GM23338 (cell line): ENCODE results near the gene RBBP7. TPM values are rescaled to one million over a fixed set of nuclear protein-coding genes. Genes with fewer than 3 reads are reported as not detected.

Source experiments
- ATAC-seq: fragments of 200-7000 bp; cut with Tn5 transposase; 3 replicates; pipeline ENCODE4 v1.9.1; 2020
- DNase-seq: peaks from one replicate; pipeline ENCODE4 v3.0.0-alpha.2; 2015; ENCODE audit warnings: low spot score
- H2AFZ ChIP-seq: fragments of 200-600 bp; sonication (generic); 2 replicates; pipeline ENCODE4 v1.8.0; 2016; ENCODE audit warnings: antibody characterized with exemption, mild to moderate bottlenecking, moderate library complexity
- H3F3A ChIP-seq: fragments of 200-600 bp; sonication (generic); replicated peaks from 2 replicates; pipeline ENCODE4 v1.8.0; 2017; ENCODE audit warnings: antibody characterized with exemption, mixed run types, low read depth
- H3K27ac ChIP-seq: fragments of 200-600 bp; sonication (generic); 2 replicates; pipeline ENCODE4 v1.6.1; 2016; ENCODE audit warnings: low read depth
- H3K27me3 ChIP-seq: fragments of 200-600 bp; sonication (generic); 2 replicates; pipeline ENCODE4 v1.8.0; 2016; ENCODE audit warnings: mild to moderate bottlenecking, mixed run types, moderate library complexity; ENCODE audit not compliant: insufficient read depth
- H3K36me3 ChIP-seq: fragments of 200-600 bp; sonication (generic); 2 replicates; pipeline ENCODE4 v1.8.0; 2016; ENCODE audit warnings: mild to moderate bottlenecking; ENCODE audit not compliant: insufficient read depth
- H3K4me1 ChIP-seq: fragments of 200-600 bp; sonication (generic); 2 replicates; pipeline ENCODE4 v1.8.0; 2016; ENCODE audit warnings: mild to moderate bottlenecking, moderate library complexity; ENCODE audit not compliant: insufficient read depth
- H3K4me2 ChIP-seq: fragments of 200-600 bp; sonication (generic); 2 replicates; pipeline ENCODE4 v1.7.1; 2017; ENCODE audit warnings: mixed run types
- H3K4me3 ChIP-seq: fragments of 200-600 bp; sonication (generic); 2 replicates; pipeline ENCODE4 v1.6.1; 2016; ENCODE audit warnings: mixed run types
- H3K79me2 ChIP-seq: fragments of 200-600 bp; sonication (generic); replicated peaks from 2 replicates; pipeline ENCODE4 v1.8.0; 2017; ENCODE audit warnings: mild to moderate bottlenecking; ENCODE audit not compliant: insufficient read depth
- H3K9me2 ChIP-seq: fragments of 200-600 bp; sonication (generic); 2 replicates; pipeline ENCODE4 v1.8.0; 2017; ENCODE audit not compliant: insufficient read depth
- H4K20me1 ChIP-seq: fragments of 200-600 bp; sonication (generic); replicated peaks from 2 replicates; pipeline ENCODE4 v1.8.0; 2017; ENCODE audit warnings: mild to moderate bottlenecking; ENCODE audit not compliant: insufficient read depth
- H3K27ac Mint-ChIP-seq: 2 replicates; pipeline ENCODE4 v1.8.0; 2020; ENCODE audit warnings: inconsistent platforms, mild to moderate bottlenecking, moderate library complexity, mixed read lengths
- H3K27me3 Mint-ChIP-seq: 3 replicates; pipeline ENCODE4 v1.8.0; 2022; ENCODE audit warnings: low read depth, mild to moderate bottlenecking, moderate library complexity, mixed read lengths, inconsistent platforms; ENCODE audit not compliant: insufficient read depth, poor library complexity
- H3K36me3 Mint-ChIP-seq: 3 replicates; pipeline ENCODE4 v1.8.0; 2021; ENCODE audit warnings: low read depth, mild to moderate bottlenecking, inconsistent platforms, moderate library complexity, mixed read lengths
- H3K4me1 Mint-ChIP-seq: 3 replicates; pipeline ENCODE4 v1.8.0; 2020; ENCODE audit warnings: mild to moderate bottlenecking, inconsistent platforms, mixed read lengths
- H3K4me3 Mint-ChIP-seq: 3 replicates; pipeline ENCODE4 v1.8.0; 2021; ENCODE audit warnings: moderate library complexity, mild to moderate bottlenecking, inconsistent platforms, mixed read lengths
- H3K9me3 Mint-ChIP-seq: 3 replicates; pipeline ENCODE4 v1.8.0; 2020; ENCODE audit warnings: moderate library complexity, mild to moderate bottlenecking, inconsistent platforms, mixed read lengths
- CREB1 ChIP-seq: fragments of 250-450 bp; sonication (Bioruptor Pico); IDR thresholded peaks from 2 replicates; pipeline ENCODE4 v1.5.0; 2020; ENCODE audit warnings: low read depth, mild to moderate bottlenecking, moderate library complexity
- ETS1 ChIP-seq: IDR thresholded peaks from 2 replicates; pipeline ENCODE4 v1.6.1; 2016; ENCODE audit warnings: antibody characterized with exemption
- EZH2 ChIP-seq: fragments of 200-600 bp; sonication (generic); IDR thresholded peaks from one replicate; pipeline ENCODE4 v1.8.0; 2017; ENCODE audit warnings: antibody characterized with exemption, mild to moderate bottlenecking, low read depth; ENCODE audit not compliant: unreplicated experiment
- EZH2phosphoT487 ChIP-seq: fragments of 200-600 bp; sonication (generic); IDR thresholded peaks from one replicate; pipeline ENCODE4 v1.8.1; 2018; ENCODE audit warnings: antibody characterized with exemption; ENCODE audit not compliant: unreplicated experiment
- REST ChIP-seq: IDR thresholded peaks from one replicate; pipeline ENCODE4 v1.6.1; 2018; ENCODE audit warnings: antibody characterized with exemption; ENCODE audit not compliant: unreplicated experiment
- STAT1 ChIP-seq: IDR thresholded peaks from one replicate; pipeline ENCODE4 v1.6.1; 2016; ENCODE audit warnings: antibody characterized with exemption; ENCODE audit not compliant: unreplicated experiment
- ZNF114 ChIP-seq: fragments of 250-450 bp; sonication (Bioruptor Pico); IDR thresholded peaks from 2 replicates; pipeline ENCODE4 v1.5.0; 2020; ENCODE audit warnings: mild to moderate bottlenecking, moderate library complexity
- ZNF331 ChIP-seq: fragments of 250-450 bp; sonication (Bioruptor Pico); IDR thresholded peaks from 2 replicates; pipeline ENCODE4 v1.5.0; 2020; ENCODE audit warnings: low read depth, mild to moderate bottlenecking, moderate library complexity
- ZNF462 ChIP-seq: fragments of 250-450 bp; sonication (Bioruptor Pico); IDR thresholded peaks from 2 replicates; pipeline ENCODE4 v1.5.0; 2020; ENCODE audit warnings: mild to moderate bottlenecking, moderate library complexity
- polyA plus RNA-seq: library from polyadenylated mRNA; unstranded; fragments of >200 nt; fragmentation: Nextera tagmentation; extraction: Ambion mirVana; gene quantifications from 2 replicates; pipeline ENCODE4 v1.2.1, GENCODE V29; 2016
- total RNA-seq: library from RNA; depleted of rRNA; stranded (reverse); fragments of >200 nt; shearing (Covaris generic); gene quantifications from 2 replicates; pipeline ENCODE4 v1.2.3, GENCODE V29; 2014

The RBBP7 gene
- total and polyA plus RNA-seq, 2 experiments from 2014 or later, result 111 to 167 TPM

GRCh38 chrX:16874458-16875095 lies 4.4 kb upstream of the RBBP7 start:
- no peaks in the 10 kb centered on the region for H3F3A ChIP-seq
- H3K27me3 ChIP-seq, result no peaks in the 10 kb centered on the region
- H4K20me1 ChIP-seq, result no peaks in the 10 kb centered on the region
- H3K4me2 ChIP-seq, result no peak overlapping the region
- DNase-seq (no peak), ATAC-seq (no peak)
- no peaks in the 10 kb centered on the region for H3K36me3 Mint-ChIP-seq
- no peak overlapping the region for H3K27ac ChIP-seq
- no peaks in the 10 kb centered on the region for H3K79me2 ChIP-seq
- peaks cover 2% of the 10 kb centered on the region for H3K27me3 Mint-ChIP-seq
- peaks cover 15% of the 10 kb centered on the region for H3K4me1 Mint-ChIP-seq
- no peaks in the 10 kb centered on the region for H3K9me3 Mint-ChIP-seq
- no peak overlapping the region for H3K4me3 ChIP-seq
- no peaks in the 10 kb centered on the region for H3K9me2 ChIP-seq
- no peak overlapping the region for H3K4me3 Mint-ChIP-seq
- TF ChIP-seq ETS1 (no peak), REST (no peak), EZH2phosphoT487 (no peak), ZNF331 (CRISPR knock-in tag) (no peak)
- H3K27ac Mint-ChIP-seq, result no peak overlapping the region
- 0 out of 2 replicates have a peak overlapping the region, but pooled peaks have one; percentile 43 for H2AFZ ChIP-seq
- peaks cover 6% of the 10 kb centered on the region; the same call in 1 of the 2 replicates for H3K4me1 ChIP-seq
- H3K36me3 ChIP-seq, result no peaks in the 10 kb centered on the region

DNA sequence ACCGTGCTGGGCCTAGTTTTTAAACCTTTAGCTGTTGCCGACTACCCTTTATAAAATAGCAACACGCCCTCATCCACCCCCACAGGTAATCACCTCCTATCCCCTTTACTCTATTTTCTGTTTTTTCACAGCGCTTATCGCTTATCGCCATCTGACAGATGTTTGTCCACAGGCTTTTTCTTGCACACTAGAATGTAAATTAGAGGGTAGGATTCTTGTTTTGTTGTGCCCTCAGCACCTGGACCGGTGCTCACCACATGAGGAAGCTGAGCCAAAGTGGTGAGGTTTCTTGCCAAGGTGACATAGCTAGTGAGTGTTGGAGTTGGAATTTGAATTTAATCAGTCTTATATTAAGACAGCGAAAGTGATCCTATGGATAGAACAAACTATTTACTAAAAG lies 2.9 kb upstream of the RBBP7 start:
- H3K36me3 Mint-ChIP-seq, result peaks cover 13% of the 10 kb centered on the region
- H3K27ac Mint-ChIP-seq, result no peak overlapping the region
- Histone ChIP-seq H3K27me3 (no peaks in the 10 kb centered on the region), H4K20me1 (peaks cover 7% of the 10 kb centered on the region), H3K79me2 (peaks cover 14% of the 10 kb centered on the region), H3K4me1 (peaks cover 11% of the 10 kb centered on the region), H2AFZ (no peak overlapping the region), H3F3A (no peaks in the 10 kb centered on the region), H3K36me3 (no peaks in the 10 kb centered on the region; the same call in 1 of the 2 replicates), H3K4me2 (no peak overlapping the region), H3K4me3 (no peak overlapping the region), H3K27ac (no peak overlapping the region), H3K9me2 (no peaks in the 10 kb centered on the region)
- no peaks in the 10 kb centered on the region for H3K9me3 Mint-ChIP-seq
- peaks cover 25% of the 10 kb centered on the region for H3K4me1 Mint-ChIP-seq
- DNase-seq (no peak), ATAC-seq (no peak)
- 0 out of 3 replicates have a peak overlapping the region, but pooled peaks have one; percentile 19 for H3K4me3 Mint-ChIP-seq
- peaks cover 6% of the 10 kb centered on the region for H3K27me3 Mint-ChIP-seq
- TF ChIP-seq ZNF114 (CRISPR knock-in tag), result no peak
- TF ChIP-seq STAT1, result no peak
- no peak for TF ChIP-seq EZH2phosphoT487
- TF ChIP-seq EZH2, result no peak
- no peak for TF ChIP-seq CREB1 (CRISPR knock-in tag)
- no peak for TF ChIP-seq ZNF462
- no peak for TF ChIP-seq ZNF331 (CRISPR knock-in tag)
